ENCODE measurements around the gene SRRM1.

SRRM1 gene

DNA sequence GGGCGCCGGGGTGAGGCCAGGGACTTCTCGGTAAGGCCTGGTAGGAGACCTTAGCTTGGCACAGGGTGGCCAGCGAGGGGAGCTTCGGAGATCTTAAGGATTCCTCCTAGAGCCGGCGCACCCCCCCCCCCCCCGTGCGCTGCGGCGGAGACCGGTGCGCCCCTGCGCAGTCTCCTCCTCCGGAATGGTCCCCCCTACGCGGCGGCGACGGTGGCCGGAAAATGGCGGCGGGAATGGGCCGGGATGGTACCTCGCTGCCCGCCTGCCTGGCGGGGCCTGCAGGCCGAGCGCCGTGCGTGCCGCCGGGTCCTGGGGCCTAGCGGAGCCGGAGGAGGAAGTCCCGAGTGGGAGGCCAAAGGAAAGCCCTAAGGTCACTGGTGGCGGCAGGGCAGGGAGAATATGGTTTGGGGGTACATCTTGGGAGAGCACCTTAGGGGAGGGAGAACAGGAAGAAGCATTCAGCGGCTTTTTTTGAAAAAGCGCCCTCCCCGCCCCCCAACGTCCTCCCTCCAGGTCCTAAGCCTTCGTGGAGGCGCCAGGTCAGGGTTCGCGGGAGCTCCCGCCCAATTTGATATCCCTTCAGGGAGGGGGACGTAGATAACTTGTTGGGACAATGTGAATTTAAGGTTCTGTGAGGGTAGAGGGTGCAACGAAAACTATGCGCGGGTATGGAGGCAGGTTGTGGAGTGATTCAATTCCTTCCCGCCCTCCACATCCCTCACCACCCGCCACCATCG is 429 bp downstream of the SRRM1 start:
- DNase-seq (ENCODE audit: insufficient read length, low spot score) (no peak), FAIRE-seq (no peak)
- TF ChIP-seq, protein P1, sequence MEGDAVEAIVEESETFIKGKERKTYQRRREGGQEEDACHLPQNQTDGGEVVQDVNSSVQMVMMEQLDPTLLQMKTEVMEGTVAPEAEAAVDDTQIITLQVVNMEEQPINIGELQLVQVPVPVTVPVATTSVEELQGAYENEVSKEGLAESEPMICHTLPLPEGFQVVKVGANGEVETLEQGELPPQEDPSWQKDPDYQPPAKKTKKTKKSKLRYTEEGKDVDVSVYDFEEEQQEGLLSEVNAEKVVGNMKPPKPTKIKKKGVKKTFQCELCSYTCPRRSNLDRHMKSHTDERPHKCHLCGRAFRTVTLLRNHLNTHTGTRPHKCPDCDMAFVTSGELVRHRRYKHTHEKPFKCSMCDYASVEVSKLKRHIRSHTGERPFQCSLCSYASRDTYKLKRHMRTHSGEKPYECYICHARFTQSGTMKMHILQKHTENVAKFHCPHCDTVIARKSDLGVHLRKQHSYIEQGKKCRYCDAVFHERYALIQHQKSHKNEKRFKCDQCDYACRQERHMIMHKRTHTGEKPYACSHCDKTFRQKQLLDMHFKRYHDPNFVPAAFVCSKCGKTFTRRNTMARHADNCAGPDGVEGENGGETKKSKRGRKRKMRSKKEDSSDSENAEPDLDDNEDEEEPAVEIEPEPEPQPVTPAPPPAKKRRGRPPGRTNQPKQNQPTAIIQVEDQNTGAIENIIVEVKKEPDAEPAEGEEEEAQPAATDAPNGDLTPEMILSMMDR (IDR thresholded peaks at IDR 0.05; ENCODE audit: insufficient read depth, missing control alignments), result no peak

DNA sequence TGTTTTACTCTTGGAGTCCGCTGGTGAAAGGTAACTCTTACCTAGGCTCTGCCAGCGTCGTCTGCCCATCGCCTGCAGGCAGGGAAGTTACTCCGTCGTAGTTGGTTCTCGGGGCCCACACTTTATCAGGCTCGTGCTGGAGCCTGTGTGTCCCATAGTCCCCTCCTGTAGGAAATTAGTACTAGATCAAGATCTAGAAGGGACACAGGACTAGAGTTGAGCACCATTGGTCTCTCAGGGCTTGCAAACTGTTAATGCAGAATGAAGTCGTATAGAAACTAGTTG is 940 bp downstream of the SRRM1 start:
- TF ChIP-seq, protein P1 (IDR thresholded peaks at IDR 0.05; ENCODE audit: insufficient read depth, missing control alignments), result no peak
- no peak for DNase-seq (ENCODE audit: insufficient read length, low spot score)
- FAIRE-seq, result no peak

DNA sequence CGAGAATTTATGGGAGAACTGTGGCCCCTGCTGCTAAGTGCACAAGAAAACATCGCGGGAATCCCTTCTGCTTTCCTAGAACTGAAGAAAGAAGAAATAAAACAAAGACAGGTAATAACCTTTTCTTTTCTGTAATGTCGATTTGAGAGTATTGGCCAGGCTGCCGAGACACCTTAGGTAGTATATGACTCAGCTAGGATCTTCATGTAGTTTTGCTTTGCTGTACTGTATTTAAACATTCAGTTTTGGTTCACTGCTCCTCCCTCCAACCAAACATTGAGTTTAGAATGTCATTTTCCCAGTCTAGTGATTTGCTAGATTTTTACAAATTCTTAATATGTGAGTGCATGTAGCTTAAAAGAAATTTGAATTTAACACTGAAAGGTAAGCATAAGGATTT is 5.8 kb downstream of the SRRM1 start:
- DNase-seq (ENCODE audit: insufficient read length, low spot score) (no peak), FAIRE-seq (no peak)
- TF ChIP-seq, protein P1 (IDR thresholded peaks at IDR 0.05; ENCODE audit: insufficient read depth, missing control alignments), result no peak

DNA sequence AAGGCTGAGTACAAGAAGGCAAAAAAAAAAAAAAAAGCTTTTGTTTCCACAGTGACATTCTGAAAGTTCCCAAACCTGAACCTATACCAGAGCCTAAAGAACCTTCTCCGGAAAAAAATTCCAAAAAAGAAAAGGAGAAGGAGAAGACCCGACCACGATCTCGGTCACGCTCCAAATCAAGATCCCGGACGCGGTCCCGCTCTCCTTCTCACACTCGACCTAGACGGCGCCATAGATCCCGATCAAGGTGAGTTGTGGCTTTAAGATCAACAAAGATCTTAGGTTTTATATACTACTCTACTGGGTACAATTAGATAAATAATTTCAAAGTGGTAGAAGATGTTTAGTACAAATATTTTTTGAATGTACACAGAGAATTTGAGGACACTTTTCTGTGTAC is 9.3 kb downstream of the SRRM1 start:
- FAIRE-seq (no peak), DNase-seq (ENCODE audit: insufficient read length, low spot score) (no peak)
- TF ChIP-seq, protein P1 (IDR thresholded peaks at IDR 0.05; ENCODE audit: insufficient read depth, missing control alignments), result no peak

DNA sequence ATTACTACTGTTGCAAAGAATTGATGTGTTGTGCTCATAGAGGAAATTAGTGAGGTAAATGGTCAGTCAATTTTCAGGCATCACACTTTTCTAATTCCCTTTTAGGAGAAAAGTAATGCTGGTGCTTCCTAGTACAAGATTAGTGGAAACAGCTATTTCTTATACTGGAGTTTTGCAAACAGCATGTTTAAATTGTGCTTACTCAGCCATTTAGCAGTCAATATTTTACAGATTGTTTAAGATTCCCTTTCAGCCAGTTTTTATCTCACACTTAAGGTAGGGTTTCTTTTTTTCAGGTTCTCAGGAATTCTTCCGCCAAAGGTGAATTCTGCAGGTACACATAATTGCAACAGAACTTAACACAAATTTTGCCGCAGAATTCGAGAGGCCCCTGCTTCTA is 10.9 kb downstream of the SRRM1 start:
- DNase-seq (ENCODE audit: insufficient read length, low spot score) (no peak), FAIRE-seq (no peak)
- TF ChIP-seq, protein P1 (IDR thresholded peaks at IDR 0.05; ENCODE audit: insufficient read depth, missing control alignments), result no peak

DNA sequence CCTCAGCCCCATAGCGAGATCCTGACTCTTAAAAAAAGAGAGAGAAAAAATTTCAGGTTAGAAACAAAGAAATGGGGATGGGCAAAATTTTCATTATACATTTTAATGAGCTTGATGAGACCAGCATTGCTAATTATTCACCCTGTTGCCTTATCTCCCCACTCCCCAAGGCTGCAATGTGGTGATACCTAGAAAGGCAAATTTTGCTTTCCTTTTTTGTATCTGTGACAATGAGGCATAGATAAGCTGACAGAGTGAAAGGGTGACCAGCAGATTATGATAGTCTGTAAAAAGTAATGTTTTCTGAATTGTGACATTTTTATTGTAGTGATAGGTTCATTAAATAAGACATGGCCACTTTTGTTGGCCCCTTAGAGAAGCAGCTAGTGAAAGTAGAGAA is 12.9 kb downstream of the SRRM1 start:
- FAIRE-seq (no peak), DNase-seq (ENCODE audit: insufficient read length, low spot score) (no peak)
- TF ChIP-seq, protein P1 (IDR thresholded peaks at IDR 0.05; ENCODE audit: insufficient read depth, missing control alignments), result no peak

DNA sequence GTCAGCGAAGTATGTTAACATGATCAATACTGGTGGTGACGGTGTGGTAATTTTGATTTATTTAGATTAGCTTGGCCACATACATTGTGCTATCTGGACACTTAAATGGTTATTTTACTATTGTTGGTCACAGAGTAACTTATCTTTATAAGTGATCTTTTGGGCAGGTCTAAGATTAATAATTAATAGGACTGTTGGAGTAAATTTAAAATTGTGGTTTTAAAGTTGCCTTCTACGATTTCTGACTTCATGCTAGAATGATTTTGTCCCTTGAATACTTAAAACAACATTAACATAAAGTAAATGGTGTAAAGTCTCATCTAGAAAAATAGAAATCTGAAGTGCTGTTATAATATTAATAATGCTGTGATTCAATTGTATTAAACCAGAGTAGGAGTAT is 14.7 kb downstream of the SRRM1 start:
- no peak for FAIRE-seq

More for the DNA sequence above, 14.7 kb downstream of the SRRM1 start:
- DNase-seq (ENCODE audit: insufficient read length, low spot score), result no peak
- TF ChIP-seq, protein P1 (IDR thresholded peaks at IDR 0.05; ENCODE audit: insufficient read depth, missing control alignments), result no peak

Data from D721Med (cell line).